ENCODE measurements around the gene ZNF808. TPM values are rescaled to one million over a fixed set of nuclear protein-coding genes. Genes with fewer than 3 reads are reported as not detected.
"Not testable (repeated sequence)": the region's sequence is repeated elsewhere in the genome, so short reads cannot be mapped to it uniquely, and the experiment has no call there.

Gene ZNF808
- total RNA-seq, 1 donor from 2014 or later: 33.7 TPM

- CTCF ChIA-PET: no interaction called here
- no peak for DNase-seq
- Mint-ChIP-seq H3K27me3 (peaks cover 11% of the 10 kb centered on the region), H3K27ac (no peak overlapping the region), H3K4me3 (no peak overlapping the region), H3K9me3 (peaks cover 32% of the 10 kb centered on the region), H3K4me1 (no peaks in the 10 kb centered on the region), H3K36me3 (ENCODE audit: low read depth) (peaks cover 14% of the 10 kb centered on the region)
- intact Hi-C loops (cut with micrococcal nuclease): no loop called here
- no peak for TF ChIP-seq CTCF (IDR thresholded peaks at IDR 0.05)
- POLR2A ChIA-PET: no interaction called here
- no peak for ATAC-seq (ENCODE audit: low read depth)
These were observed 8.8 kb upstream of the ZNF808 start for GRCh38 chr19:52518646-52519045.

GRCh38 chr19:52519175-52519574, 8.3 kb upstream of the ZNF808 start:
- Mint-ChIP-seq H3K9me3 (peaks cover 30% of the 10 kb centered on the region), H3K27me3 (peaks cover 11% of the 10 kb centered on the region)
- ATAC-seq (ENCODE audit: low read depth); H3K36me3 Mint-ChIP-seq (ENCODE audit: low read depth); POLR2A ChIA-PET; H3K4me1 Mint-ChIP-seq; H3K27ac Mint-ChIP-seq; H3K4me3 Mint-ChIP-seq; DNase-seq; CTCF ChIA-PET; intact Hi-C loops (cut with micrococcal nuclease): not testable (repeated sequence)

- DNase-seq: no peak
- no peak for ATAC-seq (ENCODE audit: low read depth)
- Mint-ChIP-seq H3K36me3 (ENCODE audit: low read depth) (peaks cover 6% of the 10 kb centered on the region), H3K4me1 (no peaks in the 10 kb centered on the region), H3K9me3 (peaks cover 28% of the 10 kb centered on the region), H3K27ac (no peak overlapping the region), H3K27me3 (peaks cover 11% of the 10 kb centered on the region), H3K4me3 (no peak overlapping the region)
- intact Hi-C loops (cut with micrococcal nuclease): no loop called here
- POLR2A ChIA-PET: no interaction called here
- CTCF ChIA-PET: no interaction called here
- no peak for TF ChIP-seq CTCF (IDR thresholded peaks at IDR 0.05)
These were observed 7.5 kb upstream of the ZNF808 start for GRCh38 chr19:52520013-52520412.

- H3K4me1 Mint-ChIP-seq: peaks cover 6% of the 10 kb centered on the region
- no peak overlapping the region for H3K27ac Mint-ChIP-seq
- ChIA-PET CTCF (no interaction called here), POLR2A (no interaction called here)
- DNase-seq (no peak), ATAC-seq (ENCODE audit: low read depth) (no peak)
- peaks cover 11% of the 10 kb centered on the region for H3K27me3 Mint-ChIP-seq
- TF ChIP-seq CTCF (IDR thresholded peaks at IDR 0.05): no peak
- intact Hi-C loops (cut with micrococcal nuclease): no loop called here
- peaks cover 19% of the 10 kb centered on the region for H3K9me3 Mint-ChIP-seq
- H3K4me3 Mint-ChIP-seq: no peak overlapping the region
- peaks cover 4% of the 10 kb centered on the region for H3K36me3 Mint-ChIP-seq (ENCODE audit: low read depth)
These were observed 4.9 kb upstream of the ZNF808 start for GRCh38 chr19:52522551-52522950.

- peaks cover 14% of the 10 kb centered on the region for H3K36me3 Mint-ChIP-seq (ENCODE audit: low read depth)
These were observed 3.4 kb upstream of the ZNF808 start for GRCh38 chr19:52524086-52524485.

More at GRCh38 chr19:52524086-52524485, 3.4 kb upstream of the ZNF808 start:
- ChIA-PET CTCF (interaction anchor here (0.6 kb wide), 1 partner anchor 72 kb away, joined by 3 read pairs; no protein-coding TSS in a partner anchor), POLR2A (no interaction called here)
- intact Hi-C loops (cut with micrococcal nuclease): no loop called here
- peaks cover 19% of the 10 kb centered on the region for H3K4me1 Mint-ChIP-seq
- peaks cover 8% of the 10 kb centered on the region for H3K27me3 Mint-ChIP-seq
- H3K27ac Mint-ChIP-seq: no peak overlapping the region
- no peak overlapping the region for H3K4me3 Mint-ChIP-seq
- no peak for DNase-seq
- TF ChIP-seq CTCF (IDR thresholded peaks at IDR 0.05): no peak
- H3K9me3 Mint-ChIP-seq: peaks cover 16% of the 10 kb centered on the region
- ATAC-seq (ENCODE audit: low read depth): no peak
